Astrocyte (in vitro differentiated cells and primary cell): ENCODE measurements around the gene PCDHGC4. TPM values are rescaled to one million over a fixed set of nuclear protein-coding genes. Genes with fewer than 3 reads are reported as not detected.
A peak's percentile ranks its signal among the peaks of the same experiment; 100 is the strongest.

Experiments
- DNase-seq: peaks from one replicate; pipeline ENCODE4 v3.0.0-alpha.2; 2010; ENCODE audit warnings: low read depth
- FAIRE-seq: peaks from 2 replicates; lab custom pipeline; 2011; peaks lifted over from hg19 to GRCh38; lab: Jason Lieb, UNC
- H2AFZ ChIP-seq: 2 replicates; pipeline ENCODE4 v1.6.0; 2012; ENCODE audit warnings: low read depth, low read length, inconsistent platforms
- H3K27ac ChIP-seq: 2 replicates; pipeline ENCODE4 v1.5.1; 2011; ENCODE audit warnings: low read depth, low read length, inconsistent platforms
- H3K27me3 ChIP-seq: 2 replicates; pipeline ENCODE4 v1.6.0; 2011; ENCODE audit warnings: low read length, inconsistent platforms; ENCODE audit not compliant: insufficient read depth
- H3K36me3 ChIP-seq: 2 replicates; pipeline ENCODE4 v1.5.1; 2011; ENCODE audit warnings: low read length, inconsistent platforms; ENCODE audit not compliant: insufficient read depth
- H3K4me1 ChIP-seq: 2 replicates; pipeline ENCODE4 v1.5.1; 2011; ENCODE audit warnings: low read length, inconsistent platforms; ENCODE audit not compliant: insufficient read depth
- H3K4me2 ChIP-seq: 2 replicates; pipeline ENCODE4 v1.6.0; 2012; ENCODE audit warnings: low read length, inconsistent platforms
- H3K4me3 ChIP-seq: 2 replicates; pipeline ENCODE4 v1.5.1; 2011; ENCODE audit warnings: low read depth, mild to moderate bottlenecking, low read length, inconsistent platforms; ENCODE audit not compliant: insufficient read depth
- H3K79me2 ChIP-seq: 2 replicates; pipeline ENCODE4 v1.6.0; 2012; ENCODE audit warnings: mild to moderate bottlenecking, low read length, inconsistent platforms; ENCODE audit not compliant: insufficient read depth
- H3K9ac ChIP-seq: 2 replicates; pipeline ENCODE4 v1.6.0; 2012; ENCODE audit warnings: mild to moderate bottlenecking, low read length, inconsistent platforms
- H3K9me3 ChIP-seq: 2 replicates; pipeline ENCODE4 v1.5.1; 2012; ENCODE audit warnings: low read depth, mild to moderate bottlenecking, low read length, inconsistent platforms; ENCODE audit not compliant: insufficient read depth
- H4K20me1 ChIP-seq: 2 replicates; pipeline ENCODE4 v1.6.0; 2012; ENCODE audit warnings: low read length, inconsistent platforms; ENCODE audit not compliant: insufficient read depth
- H3K27ac Mint-ChIP-seq: one replicate; pipeline ENCODE4 v1.8.0; 2021; ENCODE audit warnings: mild to moderate bottlenecking, mixed read lengths; ENCODE audit not compliant: unreplicated experiment
- H3K27me3 Mint-ChIP-seq: one replicate; pipeline ENCODE4 v1.8.0; 2021; ENCODE audit warnings: low read depth, mixed read lengths; ENCODE audit not compliant: unreplicated experiment
- H3K36me3 Mint-ChIP-seq: one replicate; pipeline ENCODE4 v1.8.0; 2021; ENCODE audit warnings: low read depth, mixed read lengths; ENCODE audit not compliant: unreplicated experiment
- H3K4me1 Mint-ChIP-seq: one replicate; pipeline ENCODE4 v1.8.0; 2021; ENCODE audit warnings: low read depth, mixed read lengths; ENCODE audit not compliant: unreplicated experiment
- H3K4me3 Mint-ChIP-seq: one replicate; pipeline ENCODE4 v1.8.0; 2021; ENCODE audit warnings: mild to moderate bottlenecking, moderate library complexity, mixed read lengths; ENCODE audit not compliant: unreplicated experiment
- H3K9me3 Mint-ChIP-seq: one replicate; pipeline ENCODE4 v1.8.0; 2021; ENCODE audit warnings: mild to moderate bottlenecking, mixed read lengths; ENCODE audit not compliant: unreplicated experiment
- EZH2 ChIP-seq: IDR thresholded peaks from 2 replicates; pipeline ENCODE4 v1.6.1; 2012; ENCODE audit warnings: mild to moderate bottlenecking, low read length, inconsistent platforms; ENCODE audit not compliant: insufficient read depth
- total RNA-seq: library from RNA; stranded (reverse); gene quantifications from 2 replicates; pipeline ENCODE4 v1.2.1, GENCODE V29; 2021
- TF ChIP-seq, protein P1 (sequence below): IDR thresholded peaks from 2 replicates; pipeline ENCODE4 v1.5.1; 2011; ENCODE audit warnings: low read depth, mild to moderate bottlenecking, inconsistent platforms, low read length, moderate library complexity; ENCODE audit not compliant: insufficient read depth

The PCDHGC4 gene
- total RNA-seq, 1 donor from 2014 or later, result 7.4 TPM

DNA sequence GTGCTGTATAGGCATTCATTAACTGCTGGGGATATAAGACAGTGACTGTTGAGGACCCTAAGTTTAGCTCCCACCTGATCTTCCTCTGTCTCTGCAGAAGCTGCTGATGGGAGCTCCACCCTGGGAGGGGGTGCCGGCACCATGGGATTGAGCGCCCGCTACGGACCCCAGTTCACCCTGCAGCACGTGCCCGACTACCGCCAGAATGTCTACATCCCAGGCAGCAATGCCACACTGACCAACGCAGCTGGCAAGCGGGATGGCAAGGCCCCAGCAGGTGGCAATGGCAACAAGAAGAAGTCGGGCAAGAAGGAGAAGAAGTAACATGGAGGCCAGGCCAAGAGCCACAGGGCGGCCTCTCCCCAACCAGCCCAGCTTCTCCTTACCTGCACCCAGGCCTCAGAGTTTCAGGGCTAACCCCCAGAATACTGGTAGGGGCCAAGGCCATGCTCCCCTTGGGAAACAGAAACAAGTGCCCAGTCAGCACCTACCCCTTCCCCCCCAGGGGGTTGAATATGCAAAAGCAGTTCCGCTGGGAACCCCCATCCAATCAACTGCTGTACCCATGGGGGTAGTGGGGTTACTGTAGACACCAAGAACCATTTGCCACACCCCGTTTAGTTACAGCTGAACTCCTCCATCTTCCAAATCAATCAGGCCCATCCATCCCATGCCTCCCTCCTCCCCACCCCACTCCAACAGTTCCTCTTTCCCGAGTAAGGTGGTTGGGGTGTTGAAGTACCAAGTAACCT, 26.2 kb downstream of the PCDHGC4 start:
- Histone ChIP-seq H3K36me3 (peaks cover 20% of the 10 kb centered on the region), H3K27me3 (no peaks in the 10 kb centered on the region), H3K9ac (no peak overlapping the region), H3K4me1 (peaks cover 66% of the 10 kb centered on the region), H3K27ac (no peak overlapping the region), H3K9me3 (no peaks in the 10 kb centered on the region), H2AFZ (no peak overlapping the region), H3K4me3 (no peak overlapping the region), H3K79me2 (no peaks in the 10 kb centered on the region), H3K4me2 (no peak overlapping the region), H4K20me1 (no peaks in the 10 kb centered on the region)
- DNase-seq (no peak), FAIRE-seq (no peak)
- Mint-ChIP-seq H3K27me3 (no peaks in the 10 kb centered on the region), H3K4me3 (peak overlapping the region; percentile 54), H3K36me3 (peaks cover 2% of the 10 kb centered on the region), H3K9me3 (peaks cover 1% of the 10 kb centered on the region), H3K27ac (peak overlapping the region; percentile 4), H3K4me1 (peaks cover 60% of the 10 kb centered on the region)
- TF ChIP-seq, protein P1, sequence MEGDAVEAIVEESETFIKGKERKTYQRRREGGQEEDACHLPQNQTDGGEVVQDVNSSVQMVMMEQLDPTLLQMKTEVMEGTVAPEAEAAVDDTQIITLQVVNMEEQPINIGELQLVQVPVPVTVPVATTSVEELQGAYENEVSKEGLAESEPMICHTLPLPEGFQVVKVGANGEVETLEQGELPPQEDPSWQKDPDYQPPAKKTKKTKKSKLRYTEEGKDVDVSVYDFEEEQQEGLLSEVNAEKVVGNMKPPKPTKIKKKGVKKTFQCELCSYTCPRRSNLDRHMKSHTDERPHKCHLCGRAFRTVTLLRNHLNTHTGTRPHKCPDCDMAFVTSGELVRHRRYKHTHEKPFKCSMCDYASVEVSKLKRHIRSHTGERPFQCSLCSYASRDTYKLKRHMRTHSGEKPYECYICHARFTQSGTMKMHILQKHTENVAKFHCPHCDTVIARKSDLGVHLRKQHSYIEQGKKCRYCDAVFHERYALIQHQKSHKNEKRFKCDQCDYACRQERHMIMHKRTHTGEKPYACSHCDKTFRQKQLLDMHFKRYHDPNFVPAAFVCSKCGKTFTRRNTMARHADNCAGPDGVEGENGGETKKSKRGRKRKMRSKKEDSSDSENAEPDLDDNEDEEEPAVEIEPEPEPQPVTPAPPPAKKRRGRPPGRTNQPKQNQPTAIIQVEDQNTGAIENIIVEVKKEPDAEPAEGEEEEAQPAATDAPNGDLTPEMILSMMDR, result no peak
- TF ChIP-seq EZH2, result no peak

GRCh38 chr5:141511771-141512325, 27.0 kb downstream of the PCDHGC4 start:
- H3K36me3 ChIP-seq, result peaks cover 20% of the 10 kb centered on the region
- no peaks in the 10 kb centered on the region for H3K27me3 ChIP-seq
- no peak overlapping the region for H3K4me3 ChIP-seq
- Mint-ChIP-seq H3K27me3 (no peaks in the 10 kb centered on the region), H3K27ac (peak overlapping the region; percentile 4), H3K4me3 (no peak overlapping the region), H3K9me3 (peaks cover 1% of the 10 kb centered on the region), H3K36me3 (peaks cover 6% of the 10 kb centered on the region), H3K4me1 (peaks cover 65% of the 10 kb centered on the region)
- H3K4me2 ChIP-seq, result peak overlapping the region; percentile 90
- no peaks in the 10 kb centered on the region for H3K9me3 ChIP-seq
- FAIRE-seq (no peak), DNase-seq (no peak)
- TF ChIP-seq, protein P1, result no peak
- TF ChIP-seq EZH2, result no peak
- peak overlapping the region; percentile 84 for H3K9ac ChIP-seq
- no peaks in the 10 kb centered on the region for H4K20me1 ChIP-seq
- H3K79me2 ChIP-seq, result no peaks in the 10 kb centered on the region
- no peak overlapping the region for H2AFZ ChIP-seq
- peaks cover 66% of the 10 kb centered on the region for H3K4me1 ChIP-seq
- H3K27ac ChIP-seq, result peak overlapping the region; percentile 93
